Type B pancreatic cell (in vitro differentiated cells): Measurements from ENCODE around the gene PTRHD1. TPM values are rescaled to one million over a fixed set of nuclear protein-coding genes. Genes with fewer than 3 reads are reported as not detected.
"Not testable (repeated sequence)": the region's sequence is repeated elsewhere in the genome, so short reads cannot be mapped to it uniquely, and the experiment has no call there.

Experiments
- DNase-seq: peaks from one replicate; pipeline ENCODE4 v3.0.0; 2021; ENCODE audit warnings: mixed read lengths; ENCODE audit not compliant: unreplicated experiment; ENCODE audit errors: extremely low spot score
- H3K27ac Mint-ChIP-seq: 2 replicates; pipeline ENCODE4 v1.8.0; 2021; ENCODE audit warnings: mild to moderate bottlenecking, mixed read lengths
- H3K27me3 Mint-ChIP-seq: 2 replicates; pipeline ENCODE4 v1.8.0; 2021; ENCODE audit warnings: mixed read lengths
- H3K36me3 Mint-ChIP-seq: 2 replicates; pipeline ENCODE4 v1.8.0; 2021; ENCODE audit warnings: mixed read lengths
- H3K4me1 Mint-ChIP-seq: one replicate; pipeline ENCODE4 v1.8.0; 2021; ENCODE audit warnings: mixed read lengths; ENCODE audit not compliant: unreplicated experiment
- H3K4me3 Mint-ChIP-seq: 2 replicates; pipeline ENCODE4 v1.8.0; 2021; ENCODE audit warnings: mild to moderate bottlenecking, mixed read lengths
- H3K9me3 Mint-ChIP-seq: 2 replicates; pipeline ENCODE4 v1.8.0; 2021; ENCODE audit warnings: mixed read lengths
- total RNA-seq: library from RNA; stranded (reverse); gene quantifications from 2 replicates; pipeline ENCODE4 v1.2.1, GENCODE V29; 2021; ENCODE audit warnings: low replicate concordance
- TF ChIP-seq, protein P1 (sequence below): fragments of 200-600 bp; sonication (generic); conservative IDR thresholded peaks from 2 replicates; pipeline ENCODE4 v1.5.0; 2021; ENCODE audit warnings: antibody characterized with exemption, mild to moderate bottlenecking

The PTRHD1 gene
- total RNA-seq, 1 donor from 2014 or later, result 23.1 TPM

DNA sequence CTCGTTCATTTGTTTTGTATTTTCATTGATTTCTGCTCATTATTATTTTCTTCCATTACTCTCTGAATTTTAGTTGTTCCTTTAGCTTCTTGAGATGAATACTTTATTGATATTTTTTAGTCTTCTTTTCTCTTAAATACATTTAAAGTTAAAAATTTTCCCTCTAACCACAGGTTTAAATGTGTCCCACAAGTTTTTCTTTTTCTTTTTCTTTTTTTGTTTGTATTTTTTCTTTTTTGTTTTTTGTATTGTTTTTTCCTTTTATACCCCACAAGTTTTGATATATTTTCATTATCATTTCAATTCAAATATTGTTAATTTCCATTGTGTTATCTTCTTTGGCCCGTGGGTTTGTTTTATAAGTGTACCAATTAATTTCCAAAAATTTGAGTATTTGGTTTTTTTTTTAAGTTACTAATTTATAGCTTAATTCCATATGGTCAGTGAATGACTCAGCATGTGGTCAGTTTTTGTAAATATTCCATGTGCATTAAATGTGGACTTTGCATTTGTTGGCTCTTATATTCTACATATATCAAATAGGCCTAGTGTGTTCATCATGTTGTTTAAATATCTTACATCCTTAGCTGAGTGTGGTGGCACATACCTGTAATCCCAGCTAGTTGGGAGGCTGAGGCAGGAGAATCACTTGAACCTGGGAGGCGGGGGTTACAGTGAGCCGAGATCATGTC lies 16.3 kb upstream of the PTRHD1 start:
- no peak for DNase-seq
- Mint-ChIP-seq H3K36me3 (peaks cover 47% of the 10 kb centered on the region), H3K4me1 (peaks cover 4% of the 10 kb centered on the region), H3K9me3 (peaks cover 5% of the 10 kb centered on the region), H3K27ac (no peak overlapping the region), H3K4me3 (no peak overlapping the region), H3K27me3 (no peaks in the 10 kb centered on the region)
- TF ChIP-seq, protein P1, sequence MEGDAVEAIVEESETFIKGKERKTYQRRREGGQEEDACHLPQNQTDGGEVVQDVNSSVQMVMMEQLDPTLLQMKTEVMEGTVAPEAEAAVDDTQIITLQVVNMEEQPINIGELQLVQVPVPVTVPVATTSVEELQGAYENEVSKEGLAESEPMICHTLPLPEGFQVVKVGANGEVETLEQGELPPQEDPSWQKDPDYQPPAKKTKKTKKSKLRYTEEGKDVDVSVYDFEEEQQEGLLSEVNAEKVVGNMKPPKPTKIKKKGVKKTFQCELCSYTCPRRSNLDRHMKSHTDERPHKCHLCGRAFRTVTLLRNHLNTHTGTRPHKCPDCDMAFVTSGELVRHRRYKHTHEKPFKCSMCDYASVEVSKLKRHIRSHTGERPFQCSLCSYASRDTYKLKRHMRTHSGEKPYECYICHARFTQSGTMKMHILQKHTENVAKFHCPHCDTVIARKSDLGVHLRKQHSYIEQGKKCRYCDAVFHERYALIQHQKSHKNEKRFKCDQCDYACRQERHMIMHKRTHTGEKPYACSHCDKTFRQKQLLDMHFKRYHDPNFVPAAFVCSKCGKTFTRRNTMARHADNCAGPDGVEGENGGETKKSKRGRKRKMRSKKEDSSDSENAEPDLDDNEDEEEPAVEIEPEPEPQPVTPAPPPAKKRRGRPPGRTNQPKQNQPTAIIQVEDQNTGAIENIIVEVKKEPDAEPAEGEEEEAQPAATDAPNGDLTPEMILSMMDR, result no peak

DNA sequence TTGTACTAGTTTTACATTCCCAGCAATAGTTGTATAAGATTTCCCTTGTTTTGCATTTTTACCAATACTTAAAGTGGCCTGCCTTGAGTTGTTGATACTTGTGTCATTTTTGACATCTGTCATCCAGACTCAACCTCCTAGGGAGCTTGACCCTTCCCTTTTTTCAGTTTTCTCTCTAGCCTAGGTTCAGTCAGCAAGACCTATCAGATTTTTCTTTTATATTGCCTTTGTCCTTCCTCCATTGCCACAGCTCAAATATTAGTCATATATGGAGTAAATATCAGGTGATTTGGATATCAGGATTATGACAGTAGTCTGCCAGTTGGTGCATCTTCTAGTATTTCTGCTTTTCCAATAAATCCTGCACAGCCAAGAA lies 13.5 kb upstream of the PTRHD1 start:
- Mint-ChIP-seq H3K4me3 (no peak overlapping the region), H3K9me3 (peaks cover 5% of the 10 kb centered on the region), H3K27me3 (no peaks in the 10 kb centered on the region), H3K36me3 (peaks cover 42% of the 10 kb centered on the region), H3K27ac (no peak overlapping the region), H3K4me1 (no peaks in the 10 kb centered on the region)
- DNase-seq, result no peak
- TF ChIP-seq, protein P1, result no peak

DNA sequence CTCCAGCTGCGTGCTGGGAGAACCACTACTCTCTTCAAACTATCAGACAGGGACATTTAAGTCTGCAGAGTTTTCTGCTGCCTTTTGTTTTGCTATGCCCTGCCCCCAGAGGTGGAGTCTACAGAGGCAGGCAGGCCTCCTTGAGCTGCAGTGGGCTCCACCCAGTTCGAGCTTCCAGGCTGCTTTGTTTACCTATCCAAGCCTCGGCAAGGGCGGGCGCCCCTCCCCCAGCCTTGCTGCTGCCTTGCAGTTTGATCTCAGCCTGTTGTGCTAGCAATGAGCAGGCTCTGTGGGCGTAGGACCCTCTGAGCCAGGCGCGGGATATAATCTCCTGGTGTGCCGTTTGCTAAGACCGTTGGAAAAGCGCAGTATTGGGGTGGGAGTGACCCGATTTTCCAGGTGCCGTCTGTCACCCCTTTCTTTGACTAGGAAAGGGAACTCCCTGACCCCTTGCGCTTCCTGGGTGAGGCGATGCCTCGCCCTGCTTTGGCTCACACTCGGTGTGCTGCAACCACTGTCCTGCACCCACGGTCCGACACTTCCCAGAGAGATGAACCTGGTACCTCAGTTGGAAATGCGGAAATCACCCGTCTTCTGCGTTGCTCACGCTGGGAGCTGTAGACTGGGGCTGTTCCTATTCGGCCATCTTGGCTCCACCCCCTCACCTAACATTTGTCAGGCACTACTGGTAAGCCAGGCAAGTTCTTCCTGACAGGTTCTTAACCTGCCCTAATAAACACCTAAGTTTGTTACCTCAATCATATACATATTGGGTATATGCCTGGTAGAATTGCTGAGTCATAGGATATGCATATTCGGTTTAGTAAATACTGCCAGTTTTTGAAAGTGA lies 12.8 kb upstream of the PTRHD1 start:
- H3K27ac Mint-ChIP-seq, result not testable (repeated sequence)

DNA sequence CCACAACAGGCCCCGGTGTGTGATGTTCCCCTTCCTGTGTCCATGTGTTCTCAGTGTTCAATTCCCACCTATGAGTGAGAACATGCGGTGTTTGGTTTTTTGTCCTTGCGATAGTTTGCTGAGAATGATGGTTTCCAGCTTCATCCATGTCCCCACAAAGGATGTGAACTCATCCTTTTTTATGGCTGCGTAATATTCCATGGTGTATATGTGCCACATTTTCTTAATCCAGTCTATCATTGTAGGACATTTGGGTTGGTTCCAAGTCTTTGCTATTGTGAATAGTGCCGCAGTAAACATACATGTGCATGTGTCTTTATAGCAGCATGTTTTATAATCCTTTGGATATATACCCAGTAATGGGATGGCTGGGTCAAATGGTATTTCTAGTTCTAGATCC lies 7.3 kb upstream of the PTRHD1 start:
- H3K27ac Mint-ChIP-seq, H3K4me1 Mint-ChIP-seq, H3K27me3 Mint-ChIP-seq, H3K4me3 Mint-ChIP-seq, H3K9me3 Mint-ChIP-seq, DNase-seq: not testable (repeated sequence)
- peaks cover 62% of the 10 kb centered on the region for H3K36me3 Mint-ChIP-seq

More for the DNA sequence above, 12.8 kb upstream of the PTRHD1 start:
- H3K4me1 Mint-ChIP-seq, H3K27me3 Mint-ChIP-seq, H3K4me3 Mint-ChIP-seq, H3K9me3 Mint-ChIP-seq: not testable (repeated sequence)
- H3K36me3 Mint-ChIP-seq, result peaks cover 43% of the 10 kb centered on the region
- DNase-seq, result peak; percentile 40

DNA sequence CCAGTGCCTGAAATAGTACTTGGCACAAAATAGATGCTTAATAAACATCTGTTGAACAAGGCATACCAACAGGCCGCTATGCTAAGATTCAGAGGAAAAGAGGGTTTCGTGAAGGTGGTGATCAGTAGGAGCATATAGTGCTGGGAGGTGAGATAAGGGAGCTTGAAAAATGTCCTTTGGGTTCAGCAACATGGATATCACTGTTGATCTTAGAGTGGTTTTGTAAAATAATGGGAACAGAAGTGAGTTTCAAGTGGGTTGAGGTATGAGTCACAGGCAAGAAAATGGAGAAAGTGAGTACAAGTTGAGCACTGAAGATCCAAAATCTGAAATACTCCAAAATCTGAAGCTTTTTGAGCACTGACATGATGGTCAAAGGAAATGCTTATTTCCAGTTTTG lies 4.5 kb upstream of the PTRHD1 start:
- DNase-seq, result no peak
- no peaks in the 10 kb centered on the region for H3K27me3 Mint-ChIP-seq
- peaks cover 11% of the 10 kb centered on the region for H3K4me1 Mint-ChIP-seq
- peaks cover 38% of the 10 kb centered on the region for H3K36me3 Mint-ChIP-seq
- H3K4me3 Mint-ChIP-seq, result no peak overlapping the region
- TF ChIP-seq, protein P1, result no peak
- no peak overlapping the region for H3K27ac Mint-ChIP-seq
- no peaks in the 10 kb centered on the region for H3K9me3 Mint-ChIP-seq

DNA sequence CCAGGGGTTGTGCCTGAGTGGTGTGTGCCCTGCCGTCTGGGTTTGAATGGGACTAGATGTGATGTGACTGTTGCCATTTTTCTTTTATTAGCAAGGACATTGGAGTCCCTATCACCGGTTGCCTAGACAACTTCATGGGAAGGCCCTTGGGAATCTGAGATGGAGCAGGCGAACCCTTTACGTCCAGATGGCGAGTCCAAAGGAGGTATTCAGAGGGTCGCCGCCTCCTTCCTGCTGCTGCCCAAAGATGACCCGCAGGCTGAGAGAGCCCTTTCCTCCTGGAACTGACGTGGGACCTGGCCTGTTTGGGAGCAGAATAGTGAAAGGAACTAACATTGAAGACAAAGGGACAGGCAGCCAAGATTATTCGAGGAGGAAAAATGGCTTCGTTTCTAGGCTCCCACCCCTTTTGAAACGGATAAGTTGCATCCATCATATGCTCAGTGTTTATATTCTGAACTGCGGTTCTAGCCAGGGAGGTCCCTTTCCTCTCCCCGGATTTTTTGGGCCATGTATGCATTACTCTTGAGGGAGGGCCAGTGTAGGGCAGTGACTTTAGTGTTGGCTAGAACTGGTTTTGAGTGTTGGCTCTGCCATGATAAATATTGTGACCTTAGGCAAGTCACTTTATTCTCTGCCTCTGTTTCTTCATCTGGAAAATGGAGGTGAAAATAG lies 707 bp upstream of the PTRHD1 start:
- H3K4me3 Mint-ChIP-seq, result peak overlapping the region; percentile 99
- TF ChIP-seq, protein P1, result no peak
- H3K27ac Mint-ChIP-seq, result peak overlapping the region; percentile 100
- H3K9me3 Mint-ChIP-seq, result no peaks in the 10 kb centered on the region
- H3K36me3 Mint-ChIP-seq, result peaks cover 24% of the 10 kb centered on the region
- H3K4me1 Mint-ChIP-seq, result peaks cover 20% of the 10 kb centered on the region
- no peak for DNase-seq
- no peaks in the 10 kb centered on the region for H3K27me3 Mint-ChIP-seq
